HG02884 (cell line): ENCODE data around the gene ZNF19.

Experiments used
- ATAC-seq: cut with Tn5 transposase; IDR thresholded peaks from one replicate; pipeline ENCODE4 v1.9.1; 2021; ENCODE audit warnings: mild to moderate bottlenecking, moderate library complexity; ENCODE audit not compliant: unreplicated experiment

ZNF19 gene

GRCh38 chr16:71491054-71491453 is 1.9 kb upstream of the ZNF19 start:
- ATAC-seq, result no peak

GRCh38 chr16:71490361-71490760 is 1.2 kb upstream of the ZNF19 start:
- ATAC-seq, result no peak

- ATAC-seq, result peak; percentile 89
These were observed 4.9 kb downstream of the ZNF19 start for GRCh38 chr16:71484006-71484893.

GRCh38 chr16:71482569-71482968 is 6.6 kb downstream of the ZNF19 start:
- ATAC-seq, result no peak

- ATAC-seq, result no peak
These were observed 8.2 kb downstream of the ZNF19 start for GRCh38 chr16:71480956-71481355.

- no peak for ATAC-seq
These were observed 9.7 kb downstream of the ZNF19 start for GRCh38 chr16:71479420-71479819.

- no peak for ATAC-seq
These were observed 12.5 kb downstream of the ZNF19 start for GRCh38 chr16:71476457-71477124.

GRCh38 chr16:71474864-71475263 is 14.3 kb downstream of the ZNF19 start:
- ATAC-seq, result no peak

- no peak for ATAC-seq
These were observed 15.2 kb downstream of the ZNF19 start for GRCh38 chr16:71473891-71474290.

GRCh38 chr16:71472931-71473330 is 16.2 kb downstream of the ZNF19 start:
- ATAC-seq, result no peak

GRCh38 chr16:71472051-71472450 is 17.1 kb downstream of the ZNF19 start:
- ATAC-seq, result no peak

GRCh38 chr16:71467810-71468209 is 21.3 kb downstream of the ZNF19 start:
- no peak for ATAC-seq

GRCh38 chr16:71464231-71464630 is 24.9 kb downstream of the ZNF19 start:
- no peak for ATAC-seq

GRCh38 chr16:71461686-71462648 is 27.2 kb downstream of the ZNF19 start, which contains the start of gene ZNF23:
Gene ZNF23, minus strand, starts transcription at chr16:71462247. Its CDS starts 5,451 bp downstream, at chr16:71456796.
- ATAC-seq, result peak; percentile 95

GRCh38 chr16:71460941-71461340 is 28.2 kb downstream of the ZNF19 start:
- no peak for ATAC-seq

GRCh38 chr16:71460236-71460635 is 28.9 kb downstream of the ZNF19 start:
- no peak for ATAC-seq

- ATAC-seq, result no peak
These were observed 29.6 kb downstream of the ZNF19 start for GRCh38 chr16:71459510-71459909.

GRCh38 chr16:71456801-71457200 is 32.3 kb downstream of the ZNF19 start:
- no peak for ATAC-seq

GRCh38 chr16:71453036-71453435 is 36.1 kb downstream of the ZNF19 start:
- no peak for ATAC-seq

- no peak for ATAC-seq
These were observed 40.1 kb downstream of the ZNF19 start for GRCh38 chr16:71449020-71449419.

- ATAC-seq, result no peak
These were observed 40.8 kb downstream of the ZNF19 start for GRCh38 chr16:71448274-71448866.
